GM12864 (cell line): Measurements from ENCODE around the gene PAPLN.
A peak's percentile ranks its signal among the peaks of the same experiment; 100 is the strongest.

Experiments used
- DNase-seq: peaks from one replicate; pipeline ENCODE4 v3.0.0-alpha.2; 2011; ENCODE audit warnings: low read depth
- H3K4me3 ChIP-seq: 2 replicates; pipeline ENCODE4 v1.5.1; 2011; ENCODE audit warnings: mild to moderate bottlenecking, low read depth, low read length, control low read depth
- TF ChIP-seq, protein P1 (sequence below): IDR thresholded peaks from 2 replicates; pipeline ENCODE4 v1.5.1; 2011; ENCODE audit warnings: low read depth, mild to moderate bottlenecking, moderate library complexity, low read length, control low read depth, inconsistent platforms; ENCODE audit errors: missing control alignments

The PAPLN gene

DNA sequence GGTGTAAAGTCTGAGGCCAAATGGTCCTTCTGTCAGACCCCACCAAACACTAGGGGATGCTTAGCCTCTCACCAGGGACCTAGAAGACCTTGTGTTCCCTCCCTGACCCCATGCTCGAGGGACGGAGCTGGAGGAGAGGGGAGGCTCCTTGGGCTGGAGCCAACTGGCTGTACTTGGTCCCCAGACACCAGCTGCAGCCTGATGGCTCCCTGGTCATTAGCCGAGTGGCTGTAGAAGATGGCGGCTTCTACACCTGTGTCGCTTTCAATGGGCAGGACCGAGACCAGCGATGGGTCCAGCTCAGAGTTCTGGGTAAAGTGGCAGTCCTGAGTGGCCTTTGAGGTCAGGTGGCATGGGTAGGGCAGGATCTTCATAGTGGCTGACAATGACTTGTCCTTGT is 29.0 kb downstream of the PAPLN start:
- no peak for DNase-seq
- TF ChIP-seq, protein P1, sequence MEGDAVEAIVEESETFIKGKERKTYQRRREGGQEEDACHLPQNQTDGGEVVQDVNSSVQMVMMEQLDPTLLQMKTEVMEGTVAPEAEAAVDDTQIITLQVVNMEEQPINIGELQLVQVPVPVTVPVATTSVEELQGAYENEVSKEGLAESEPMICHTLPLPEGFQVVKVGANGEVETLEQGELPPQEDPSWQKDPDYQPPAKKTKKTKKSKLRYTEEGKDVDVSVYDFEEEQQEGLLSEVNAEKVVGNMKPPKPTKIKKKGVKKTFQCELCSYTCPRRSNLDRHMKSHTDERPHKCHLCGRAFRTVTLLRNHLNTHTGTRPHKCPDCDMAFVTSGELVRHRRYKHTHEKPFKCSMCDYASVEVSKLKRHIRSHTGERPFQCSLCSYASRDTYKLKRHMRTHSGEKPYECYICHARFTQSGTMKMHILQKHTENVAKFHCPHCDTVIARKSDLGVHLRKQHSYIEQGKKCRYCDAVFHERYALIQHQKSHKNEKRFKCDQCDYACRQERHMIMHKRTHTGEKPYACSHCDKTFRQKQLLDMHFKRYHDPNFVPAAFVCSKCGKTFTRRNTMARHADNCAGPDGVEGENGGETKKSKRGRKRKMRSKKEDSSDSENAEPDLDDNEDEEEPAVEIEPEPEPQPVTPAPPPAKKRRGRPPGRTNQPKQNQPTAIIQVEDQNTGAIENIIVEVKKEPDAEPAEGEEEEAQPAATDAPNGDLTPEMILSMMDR: no peak
- no peak overlapping the region for H3K4me3 ChIP-seq

DNA sequence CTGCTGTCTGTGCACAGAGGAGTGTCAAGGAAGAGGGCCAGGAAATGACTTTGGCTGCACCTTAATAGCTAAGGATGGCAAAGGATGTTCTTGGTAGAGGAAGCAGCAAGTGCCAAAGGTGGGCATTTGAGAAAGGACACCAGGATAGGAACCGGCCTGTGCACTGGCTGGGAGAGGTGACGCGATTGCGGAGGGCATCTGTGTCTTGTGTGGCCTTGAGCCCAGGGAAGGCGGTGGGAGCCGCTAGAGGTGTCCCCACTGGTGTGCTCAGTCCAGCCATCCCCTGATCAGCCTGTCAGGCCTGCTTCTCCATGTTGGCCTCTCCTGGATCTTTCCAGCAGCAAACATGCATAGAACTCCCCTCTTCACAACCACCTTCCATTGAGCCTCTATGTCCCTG is 30.2 kb downstream of the PAPLN start:
- DNase-seq: no peak
- TF ChIP-seq, protein P1: no peak
- H3K4me3 ChIP-seq: no peak overlapping the region

DNA sequence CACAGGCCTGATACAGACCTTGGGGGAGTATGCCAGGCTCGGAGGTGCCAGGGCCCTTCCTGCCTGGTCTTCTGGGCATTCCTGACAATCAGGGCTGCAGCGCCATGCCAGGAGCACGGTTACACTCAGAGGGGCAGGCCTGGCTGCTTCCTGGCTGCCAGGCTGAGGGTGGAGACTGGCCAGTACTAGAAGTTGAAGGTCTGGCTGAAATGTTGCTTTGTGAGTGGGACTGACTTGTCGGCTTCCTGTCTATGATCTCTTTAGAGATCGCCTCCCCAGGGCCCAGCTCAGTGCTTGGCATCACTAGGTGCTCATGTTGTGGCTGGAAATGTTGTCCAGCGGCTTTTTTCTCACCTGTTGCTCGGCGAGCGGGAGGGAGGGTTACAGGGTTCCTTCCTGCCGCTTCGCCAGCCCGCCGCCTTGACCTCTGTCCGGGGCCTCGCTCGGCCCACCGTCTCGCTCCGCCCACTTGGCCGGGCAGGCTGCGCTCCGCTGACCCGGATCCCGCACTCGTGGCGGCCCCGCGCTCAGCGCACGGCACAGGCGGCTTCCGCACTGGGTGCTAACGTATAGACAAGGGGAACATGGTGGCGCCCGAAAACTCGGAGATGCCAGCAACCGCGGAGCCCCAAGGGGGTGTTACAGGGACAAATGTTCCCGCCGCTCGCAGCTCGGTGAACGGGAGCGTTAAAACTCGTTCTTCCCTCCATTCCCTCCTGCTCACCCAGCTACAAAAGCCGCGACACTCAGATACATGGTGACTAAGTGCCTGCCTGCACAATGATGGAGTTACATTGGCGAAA is 32.6 kb downstream of the PAPLN start:
- TF ChIP-seq, protein P1: no peak
- peak overlapping the region; percentile 36 for H3K4me3 ChIP-seq
- no peak for DNase-seq

DNA sequence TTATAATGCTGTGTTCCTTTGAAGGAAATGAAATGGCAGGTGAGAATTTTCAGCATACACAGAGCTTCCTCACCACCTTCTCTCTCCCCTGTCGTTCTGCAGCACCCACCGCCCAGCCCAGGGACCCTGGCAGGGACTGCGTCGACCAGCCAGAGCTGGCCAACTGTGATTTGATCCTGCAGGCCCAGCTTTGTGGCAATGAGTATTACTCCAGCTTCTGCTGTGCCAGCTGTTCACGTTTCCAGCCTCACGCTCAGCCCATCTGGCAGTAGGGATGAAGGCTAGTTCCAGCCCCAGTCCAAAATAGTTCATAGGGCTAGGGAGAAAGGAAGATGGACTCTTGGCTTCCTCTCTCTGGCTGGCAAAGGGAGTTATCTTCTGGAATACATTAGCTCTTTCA is 35.1 kb downstream of the PAPLN start:
- TF ChIP-seq, protein P1: no peak
- no peak for DNase-seq
- no peak overlapping the region for H3K4me3 ChIP-seq

DNA sequence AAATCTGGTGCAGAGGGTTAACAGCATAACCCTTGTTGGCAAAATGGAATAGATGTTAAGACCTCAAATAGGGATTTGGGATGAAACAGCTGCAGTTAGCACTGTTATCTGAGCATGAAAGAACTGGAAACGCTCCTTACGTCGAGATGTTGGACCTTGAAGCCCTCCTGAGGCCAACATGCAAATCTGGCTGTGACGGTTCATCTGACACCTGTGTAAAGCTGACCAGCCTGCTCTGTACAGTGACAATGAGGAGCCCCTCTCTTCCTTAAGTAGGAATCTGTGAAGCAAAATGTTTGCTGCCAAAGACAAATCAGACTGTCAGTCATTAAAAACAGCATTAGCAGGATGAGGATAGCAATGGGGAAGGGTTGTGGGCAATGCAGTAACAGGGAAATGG is 36.5 kb downstream of the PAPLN start:
- no peak for DNase-seq
- H3K4me3 ChIP-seq: no peak overlapping the region
- TF ChIP-seq, protein P1: no peak

DNA sequence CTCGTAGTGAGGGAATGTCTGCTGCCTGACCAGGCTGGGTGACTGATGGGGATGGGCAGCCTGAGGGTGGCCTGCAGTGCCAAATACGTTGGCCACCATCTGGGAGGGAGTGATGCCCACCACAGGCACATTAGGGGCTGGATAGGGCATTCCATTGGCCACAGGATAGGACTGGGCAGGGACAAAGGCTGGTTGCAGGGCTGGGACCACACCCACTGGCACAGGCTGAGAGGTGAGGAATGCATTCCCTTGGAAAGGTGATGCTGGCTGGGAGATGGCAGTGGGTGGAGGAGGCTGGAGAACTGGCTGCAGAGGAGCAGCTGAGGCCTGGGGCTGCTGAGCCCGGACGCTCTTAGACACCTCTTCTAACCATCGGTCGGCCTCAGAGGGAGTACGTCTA is 39.5 kb downstream of the PAPLN start:
- no peak for DNase-seq
- no peak overlapping the region for H3K4me3 ChIP-seq
- TF ChIP-seq, protein P1: no peak

DNA sequence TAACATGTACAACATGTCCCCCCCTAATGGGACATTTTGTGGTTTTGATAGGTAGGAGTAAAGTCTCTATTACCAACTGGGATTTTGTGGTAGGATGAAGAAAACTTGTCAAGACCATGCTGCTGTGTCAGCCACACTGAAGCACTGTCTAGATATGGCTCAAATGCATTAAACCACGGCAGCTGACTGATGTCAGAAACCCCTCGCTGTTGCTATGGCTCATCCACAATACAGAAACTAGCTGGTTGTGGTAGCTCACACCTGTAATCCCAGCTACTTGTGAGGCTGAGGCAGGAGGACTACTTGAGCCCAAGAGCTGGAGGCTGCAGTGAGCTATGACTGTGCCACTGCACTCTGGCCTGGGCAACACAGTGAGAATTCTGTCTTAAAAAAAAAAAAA is 40.1 kb downstream of the PAPLN start:
- TF ChIP-seq, protein P1: no peak
- DNase-seq: no peak
- H3K4me3 ChIP-seq: no peak overlapping the region
